A673 (cell line): ENCODE results near the gene BRD8. TPM values are rescaled to one million over a fixed set of nuclear protein-coding genes. Genes with fewer than 3 reads are reported as not detected.

Experiments
- BruUV-seq: library from RNA; stranded (reverse); fragments of 400-500 nt; replicated peaks from 2 replicates; lab custom pipeline; 2021; lab: Mats Ljungman, UMichigan
- CTCF ChIA-PET: fragments of 300-600 bp; sonication (Branson Sonifier 250); formaldehyde crosslinking; loops from one replicate; lab custom pipeline; 2022; ENCODE audit warnings: antibody characterized with exemption; lab: Charles Lee
- POLR2A ChIA-PET: fragments of 300-600 bp; sonication (Branson Sonifier 250); formaldehyde crosslinking; loops from one replicate; lab custom pipeline; 2022; ENCODE audit warnings: antibody characterized with exemption; ENCODE audit not compliant: low non-redundant PET; lab: Charles Lee
- DNase-seq: peaks from one replicate; pipeline ENCODE4 v3.0.0-alpha.2; 2015; ENCODE audit warnings: low spot score
- H3K27ac ChIP-seq: fragments of 200-600 bp; sonication (generic); 2 replicates; pipeline ENCODE4 v1.5.1; 2016; ENCODE audit warnings: mixed run types, low read depth, mild to moderate bottlenecking, mixed read lengths, antibody characterized with exemption, low read length; ENCODE audit not compliant: poor library complexity, severe bottlenecking
- H3K27me3 ChIP-seq: fragments of 200-600 bp; sonication (generic); replicated peaks from 2 replicates; pipeline ENCODE4 v1.6.1; 2017; ENCODE audit warnings: mixed run types, low read depth, mild to moderate bottlenecking, mixed read lengths, antibody characterized with exemption, low read length; ENCODE audit not compliant: insufficient read depth, poor library complexity
- H3K36me3 ChIP-seq: fragments of 200-600 bp; sonication (generic); 2 replicates; pipeline ENCODE4 v1.6.1; 2016; ENCODE audit warnings: mixed run types, mild to moderate bottlenecking, mixed read lengths, antibody characterized with exemption, low read length; ENCODE audit not compliant: insufficient read depth, poor library complexity, severe bottlenecking
- H3K4me1 ChIP-seq: fragments of 200-600 bp; sonication (generic); 2 replicates; pipeline ENCODE4 v1.6.1; 2017; ENCODE audit warnings: mixed run types, mild to moderate bottlenecking, mixed read lengths, antibody characterized with exemption, low read length; ENCODE audit not compliant: insufficient read depth, poor library complexity, severe bottlenecking
- H3K4me3 ChIP-seq: fragments of 200-600 bp; sonication (generic); 2 replicates; pipeline ENCODE4 v1.5.1; 2016; ENCODE audit warnings: low read depth, mixed run types, mild to moderate bottlenecking, mixed read lengths, low read length; ENCODE audit not compliant: poor library complexity, severe bottlenecking
- H3K9me3 ChIP-seq: fragments of 200-600 bp; sonication (generic); 2 replicates; pipeline ENCODE4 v1.6.1; 2016; ENCODE audit warnings: mixed run types, low read depth, mild to moderate bottlenecking, mixed read lengths, antibody characterized with exemption, low read length; ENCODE audit not compliant: poor library complexity, severe bottlenecking
- CTCF ChIP-seq: fragments of 300-800, 200-600 bp; sonication (generic); conservative IDR thresholded peaks from 2 replicates; pipeline ENCODE4 v1.5.1; 2017; ENCODE audit warnings: low read depth, mild to moderate bottlenecking, antibody characterized with exemption, low read length, moderate library complexity, mixed read lengths
- EZH2 ChIP-seq: fragments of 200-600 bp; sonication (generic); IDR thresholded peaks from 2 replicates; pipeline ENCODE4 v1.6.1; 2017; ENCODE audit warnings: borderline replicate concordance, low read depth, mild to moderate bottlenecking, mixed read lengths, antibody characterized with exemption, low read length; ENCODE audit not compliant: poor library complexity, severe bottlenecking
- intact Hi-C: fragments of 100-400 bp; cut with micrococcal nuclease; formaldehyde crosslinking; loops from one replicate; pipeline ENCODE4 v1.10.0; 2022; ENCODE audit not compliant: unreplicated experiment
- total RNA-seq: library from RNA; stranded (reverse); gene quantifications from 2 replicates; pipeline ENCODE4 v1.2.3, GENCODE V29; 2021

Gene BRD8
- total RNA-seq, 1 experiment from 2014 or later = 86.7 TPM

GRCh38 chr5:138139781-138140090, 38.7 kb downstream of the BRD8 start:
- ChIA-PET POLR2A (no interaction called here), CTCF (no interaction called here)
- H3K4me1 ChIP-seq = no peaks in the 10 kb centered on the region
- H3K36me3 ChIP-seq = no peaks in the 10 kb centered on the region
- H3K9me3 ChIP-seq = no peaks in the 10 kb centered on the region
- TF ChIP-seq CTCF (no peak), EZH2 (no peak)
- DNase-seq = no peak
- H3K27ac ChIP-seq = no peak overlapping the region
- H3K27me3 ChIP-seq = no peaks in the 10 kb centered on the region
- intact Hi-C loops = loop anchor here (10.0 kb wide), 1 partner anchor 475 kb away; no protein-coding TSS in a partner anchor
- no peak overlapping the region for H3K4me3 ChIP-seq
- BruUV-seq = no TSS peak

- H3K9me3 ChIP-seq = no peaks in the 10 kb centered on the region
- ChIA-PET POLR2A (no interaction called here), CTCF (no interaction called here)
- H3K4me1 ChIP-seq = no peaks in the 10 kb centered on the region
- no peak for TF ChIP-seq EZH2
- no peak for TF ChIP-seq CTCF
- no peaks in the 10 kb centered on the region for H3K27me3 ChIP-seq
- no peaks in the 10 kb centered on the region for H3K36me3 ChIP-seq
- H3K27ac ChIP-seq = no peak within 1 kb of the TSS
- DNase-seq = peak; percentile 30
- intact Hi-C loops = loop anchor here (10.0 kb wide), 1 partner anchor 474 kb away; no protein-coding TSS in a partner anchor
- no TSS peak for BruUV-seq
- peak within 1 kb of the TSS; percentile 32 for H3K4me3 ChIP-seq
These were observed 39.3 kb downstream of the BRD8 start, which contains the start of gene NME5 for GRCh38 chr5:138138949-138139780. TSS of gene NME5 (minus strand) at chr5:138139428. CDS start at chr5:138138780, 648 bp downstream.

- intact Hi-C loops = loop anchor here (2.0 to 10.0 kb wide), 3 partner anchors 350 to 504 kb away; no protein-coding TSS in a partner anchor
- no peak for TF ChIP-seq EZH2
- TF ChIP-seq CTCF = no peak
- peak overlapping the region; percentile 50 for H3K4me3 ChIP-seq
- H3K36me3 ChIP-seq = no peaks in the 10 kb centered on the region
- no TSS peak for BruUV-seq
- DNase-seq = no peak
- no peaks in the 10 kb centered on the region for H3K9me3 ChIP-seq
- CTCF ChIA-PET = interaction anchor here (0.7 to 1.5 kb wide), 6 partner anchors 51 to 512 kb away, joined by 3 to 12 read pairs (median 6); no protein-coding TSS in a partner anchor
- POLR2A ChIA-PET = no interaction called here
- no peak overlapping the region for H3K27ac ChIP-seq
- no peaks in the 10 kb centered on the region for H3K4me1 ChIP-seq
- H3K27me3 ChIP-seq = no peaks in the 10 kb centered on the region
These were observed 45.9 kb downstream of the BRD8 start for GRCh38 chr5:138132543-138132942.
